NCI-H187 treated with DMSO at 0.1 percent for 48 hours (cell line): Measurements from ENCODE around the gene STARD8.

Experiments used
- DNase-seq: peaks from one replicate; lab custom pipeline; 2025; lab: John Stamatoyannopoulos, UW

STARD8 gene

DNA sequence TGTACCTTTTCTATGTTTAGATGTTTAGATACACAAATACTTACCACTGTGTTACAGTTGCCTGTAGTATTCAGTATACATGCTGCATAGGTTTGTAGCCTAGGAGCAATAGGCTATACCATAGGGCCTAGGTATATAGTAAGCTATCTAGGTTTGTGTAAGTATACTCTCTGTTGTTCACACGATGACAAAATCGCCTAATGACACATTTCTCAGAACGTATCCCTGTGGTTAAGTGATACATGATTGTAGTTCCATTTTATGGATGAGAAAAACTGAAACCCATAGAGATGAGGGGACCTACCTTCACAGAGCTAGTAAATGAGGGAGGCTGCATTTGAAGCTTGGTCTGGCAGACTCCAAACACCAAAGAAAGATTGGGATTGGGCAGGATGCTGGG is 102.0 kb downstream of the STARD8 start:
- no peak for DNase-seq

DNA sequence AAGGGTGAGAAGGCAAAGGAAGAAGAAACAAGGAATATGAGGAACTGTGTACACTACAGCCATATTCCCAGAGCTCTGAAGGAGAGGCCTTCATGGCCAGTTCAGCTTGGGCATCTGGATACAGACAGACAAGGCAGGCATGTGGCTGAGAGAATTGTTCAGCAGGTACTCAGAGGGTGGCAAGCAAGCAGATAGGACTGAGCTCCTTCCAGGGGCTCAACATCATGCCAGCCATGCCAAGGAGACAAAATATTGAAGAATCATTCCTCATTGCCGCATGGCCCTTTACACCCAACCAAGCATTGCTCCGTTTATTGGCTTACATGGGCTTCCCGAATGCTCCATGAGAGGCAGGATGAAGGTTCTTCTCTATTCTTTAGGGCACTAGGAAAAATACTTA is 102.8 kb downstream of the STARD8 start:
- no peak for DNase-seq

DNA sequence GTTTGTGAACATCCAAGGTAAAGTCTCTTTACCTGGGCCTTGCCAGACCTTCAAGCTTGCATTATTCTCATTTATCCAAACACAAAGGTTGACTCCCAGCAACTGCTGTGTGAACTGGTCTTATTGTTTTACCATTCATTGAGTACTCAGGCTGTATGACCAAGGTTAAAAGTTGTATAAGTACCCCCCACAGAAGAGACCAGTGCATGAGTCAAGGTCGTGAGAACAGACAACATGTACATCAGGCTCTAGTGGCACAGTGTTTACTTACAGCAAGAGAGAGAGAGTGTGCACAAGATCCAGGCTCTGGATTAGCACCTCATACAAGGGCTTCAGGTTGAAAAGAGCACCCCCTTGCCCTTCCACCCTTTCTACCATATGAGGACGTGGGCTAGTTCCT is 103.9 kb downstream of the STARD8 start:
- DNase-seq = no peak

DNA sequence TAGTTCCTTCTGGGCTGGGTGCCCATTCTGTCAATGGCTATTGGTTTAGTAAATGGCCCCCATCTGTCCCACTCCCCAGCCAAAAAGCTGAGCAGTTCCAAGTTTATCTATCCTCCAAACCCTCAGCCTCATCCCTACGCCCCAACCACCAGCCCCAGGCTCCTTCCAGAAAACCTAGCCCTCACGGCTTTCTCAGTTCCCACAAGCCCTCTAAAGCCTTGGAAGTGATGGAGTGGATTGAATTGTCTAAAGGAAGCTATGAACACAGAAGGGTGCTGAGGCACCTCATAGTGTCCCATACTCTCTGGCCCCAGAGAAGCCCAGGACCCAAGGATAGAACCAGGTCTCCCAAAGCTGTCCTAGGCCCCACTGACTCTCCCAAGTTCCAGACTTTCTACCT is 105.8 kb downstream of the STARD8 start:
- DNase-seq = no peak

DNA sequence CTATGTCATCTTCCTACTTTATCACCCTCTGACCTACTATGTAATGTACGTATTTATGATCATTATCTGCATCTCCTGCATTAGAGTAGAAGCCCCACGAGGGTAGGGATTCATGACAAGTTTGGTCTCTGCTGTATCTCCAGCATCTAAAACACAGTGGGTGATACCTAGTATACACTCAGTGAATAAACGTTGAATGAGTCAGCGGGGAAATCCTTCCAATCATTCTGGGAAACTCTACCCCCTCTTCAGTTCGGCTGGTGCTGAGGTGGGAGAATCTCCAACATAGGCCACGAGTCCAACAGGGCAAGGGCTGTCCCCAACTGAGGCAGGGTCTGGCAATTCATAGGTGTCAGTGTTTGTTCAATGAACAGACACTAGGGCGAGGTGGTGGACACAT is 106.9 kb downstream of the STARD8 start:
- no peak for DNase-seq

DNA sequence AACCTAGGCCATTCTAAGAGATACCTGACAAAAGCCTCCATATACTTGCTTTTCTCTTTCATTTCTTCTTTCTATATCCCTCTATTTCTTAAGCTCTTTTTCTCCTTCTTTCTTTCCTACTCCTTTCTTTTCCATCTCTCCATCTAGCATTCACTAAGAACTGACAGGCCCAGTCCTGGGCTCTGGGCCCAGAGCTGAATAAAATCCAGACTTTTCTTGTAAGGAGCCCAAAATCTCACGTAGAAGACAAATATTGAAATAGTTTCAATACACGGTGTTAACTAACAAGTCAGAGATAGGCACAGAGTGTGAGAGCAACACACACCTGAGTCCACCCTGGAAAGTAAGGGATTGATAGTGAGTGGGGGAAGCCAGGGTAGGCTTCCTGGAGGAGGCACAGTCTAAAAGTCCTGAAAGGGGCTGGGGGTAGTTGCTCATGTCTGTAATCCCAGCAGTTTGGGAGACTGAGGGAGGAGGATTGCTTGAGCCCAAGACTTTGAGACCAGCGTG is 108.2 kb downstream of the STARD8 start:
- DNase-seq = no peak

DNA sequence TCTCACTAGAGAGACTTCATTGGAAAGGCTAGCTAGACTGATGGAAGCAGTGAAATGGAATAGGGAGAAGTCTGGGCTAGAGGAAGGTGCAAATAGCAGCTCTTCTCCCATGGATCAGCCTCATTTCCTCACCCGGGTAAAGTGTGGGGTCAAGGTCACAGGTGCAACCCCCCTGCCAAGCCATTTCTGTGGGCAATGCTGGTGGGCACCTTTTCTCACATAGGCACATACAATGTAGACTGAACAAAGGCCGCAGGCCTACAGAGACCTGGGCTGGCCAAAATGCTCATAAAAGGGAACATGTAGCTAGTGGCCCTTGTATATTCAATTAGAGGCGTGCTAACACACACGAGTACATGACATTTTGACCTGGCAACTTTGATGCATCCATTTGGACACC is 109.9 kb downstream of the STARD8 start:
- no peak for DNase-seq

DNA sequence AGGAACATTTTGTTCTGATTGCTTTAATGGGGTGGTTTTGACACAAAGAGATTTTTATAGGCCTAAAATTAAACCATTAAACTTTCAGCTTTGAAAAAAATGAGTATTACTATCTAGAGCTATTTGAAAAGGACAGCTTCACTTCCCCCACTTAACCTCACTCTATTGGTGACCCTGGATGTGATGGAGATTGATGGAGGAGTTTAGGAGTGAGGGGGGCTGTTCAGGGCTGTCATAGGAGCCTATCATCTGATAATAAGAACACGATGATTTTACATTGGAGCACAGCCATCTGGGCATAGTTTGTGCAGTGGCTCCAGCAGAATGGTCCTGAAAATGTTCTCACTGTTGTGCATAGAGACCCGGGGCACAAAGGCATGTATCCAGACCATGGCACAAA is 110.3 kb downstream of the STARD8 start:
- no peak for DNase-seq

DNA sequence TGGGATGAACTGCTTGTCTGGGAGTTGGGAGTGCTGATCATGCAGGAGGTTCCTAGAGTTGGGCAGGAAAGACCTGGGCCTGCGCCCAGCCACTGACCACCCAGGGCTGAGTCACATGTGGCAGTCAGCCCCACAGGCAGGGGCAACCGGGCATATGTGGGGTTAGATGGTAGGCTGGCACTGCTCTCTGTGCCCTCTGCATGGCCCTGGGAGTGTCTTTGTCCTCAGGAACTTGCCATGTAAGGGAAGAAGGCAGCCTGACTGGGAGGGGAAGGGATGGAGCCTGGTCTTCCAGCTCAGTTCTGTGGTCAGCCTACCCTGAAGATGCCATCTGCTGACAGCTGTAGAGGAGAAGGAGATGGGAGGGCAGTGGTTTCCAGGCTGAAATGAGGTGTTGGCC is 111.2 kb downstream of the STARD8 start:
- no peak for DNase-seq

DNA sequence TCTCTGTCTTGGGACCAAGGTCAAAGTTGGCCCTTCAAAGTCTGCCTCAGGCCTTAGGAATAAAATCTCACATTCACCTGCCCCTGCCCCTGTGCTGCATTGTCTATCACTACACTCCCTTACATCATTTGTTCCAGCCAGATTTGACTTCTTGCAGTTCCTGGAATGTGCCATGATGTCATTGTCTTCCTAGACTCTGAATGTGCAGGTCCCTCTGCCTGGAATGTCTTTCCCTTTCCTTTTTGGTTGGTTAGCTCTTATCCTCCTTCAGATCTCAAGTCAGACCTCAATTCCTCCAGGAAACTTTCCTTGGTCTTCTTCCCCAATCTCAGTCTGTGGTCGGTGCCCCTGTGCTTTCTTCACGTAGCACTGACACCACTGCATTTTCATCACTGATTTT is 113.6 kb downstream of the STARD8 start:
- DNase-seq = no peak

DNA sequence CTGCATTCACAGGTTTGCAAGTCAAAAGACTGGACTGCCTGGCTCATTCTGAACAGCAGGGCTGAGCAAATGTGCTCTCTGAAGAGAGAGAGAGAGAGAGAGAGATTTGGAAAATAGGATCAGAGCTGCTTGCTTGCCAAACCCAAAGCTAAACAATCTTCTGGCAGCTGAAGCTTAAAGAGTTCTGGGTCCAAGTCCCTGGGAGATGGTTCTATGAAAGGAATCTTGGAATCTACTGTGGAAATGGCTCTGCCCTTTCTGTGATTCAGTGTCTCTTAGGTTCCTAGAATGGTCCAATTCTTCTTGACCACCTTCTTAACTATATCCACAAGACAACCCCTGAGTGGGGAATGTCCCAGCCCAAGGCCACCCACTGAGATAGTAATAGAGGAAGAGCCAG is 115.3 kb downstream of the STARD8 start:
- DNase-seq = no peak

DNA sequence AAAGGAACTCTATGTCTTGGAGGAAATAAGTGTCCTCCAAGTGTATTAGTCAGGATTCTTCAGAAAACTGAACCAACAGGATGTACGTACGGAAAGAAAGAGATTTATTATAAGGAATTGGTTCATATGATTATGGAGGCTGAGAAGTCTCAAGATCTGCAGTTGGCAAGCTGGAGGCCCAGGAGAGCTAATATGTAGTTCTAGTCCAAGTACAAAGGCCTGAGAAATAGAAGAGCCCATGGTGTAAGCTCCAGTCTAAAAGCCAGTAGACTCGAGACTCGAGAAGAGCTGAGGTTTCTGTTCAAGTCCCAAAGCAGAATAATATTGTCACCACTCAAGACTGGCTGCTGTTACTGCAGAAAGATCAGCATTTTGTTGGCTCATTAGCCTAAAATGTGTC is 116.0 kb downstream of the STARD8 start:
- DNase-seq = no peak
